WERI-Rb-1 (cell line): Measurements from ENCODE around the gene CCDC12.

Experiments
- DNase-seq: peaks from one replicate; pipeline ENCODE4 v3.0.0-alpha.2; 2020
- H3K27ac ChIP-seq: fragments of 250-450 bp; sonication (Bioruptor Pico); 2 replicates; pipeline ENCODE4 v1.5.1; 2020; ENCODE audit warnings: mild to moderate bottlenecking, moderate library complexity
- H3K27me3 ChIP-seq: fragments of 250-450 bp; sonication (Bioruptor Pico); 2 replicates; pipeline ENCODE4 v1.5.1; 2021; ENCODE audit warnings: mild to moderate bottlenecking, low read depth, moderate library complexity; ENCODE audit not compliant: insufficient read depth, severe bottlenecking
- H3K36me3 ChIP-seq: fragments of 250-450 bp; sonication (Bioruptor Pico); 2 replicates; pipeline ENCODE4 v1.5.1; 2020; ENCODE audit warnings: mild to moderate bottlenecking, moderate library complexity
- H3K4me3 ChIP-seq: 2 replicates; pipeline ENCODE4 v1.5.1; 2011; ENCODE audit warnings: low read depth, mild to moderate bottlenecking, control low read depth, low read length
- H3K9me3 ChIP-seq: fragments of 250-450 bp; sonication (Bioruptor Pico); 2 replicates; pipeline ENCODE4 v1.5.1; 2021; ENCODE audit warnings: mild to moderate bottlenecking, moderate library complexity; ENCODE audit not compliant: severe bottlenecking
- CTCF ChIP-seq: IDR thresholded peaks from 2 replicates; pipeline ENCODE4 v1.5.1; 2011; ENCODE audit warnings: low read depth, mild to moderate bottlenecking, control low read depth, inconsistent platforms, low read length

Gene CCDC12

GRCh38 chr3:46927718-46928073 lies 48.8 kb downstream of the CCDC12 start:
- TF ChIP-seq CTCF, result no peak
- Histone ChIP-seq H3K27ac (no peak overlapping the region), H3K36me3 (peaks cover 64% of the 10 kb centered on the region)

GRCh38 chr3:46926871-46927717 lies 49.5 kb downstream of the CCDC12 start:
- H3K9me3 ChIP-seq, result no peaks in the 10 kb centered on the region
- no peak for TF ChIP-seq CTCF
- H3K36me3 ChIP-seq, result peaks cover 70% of the 10 kb centered on the region
- no peak overlapping the region for H3K27ac ChIP-seq
- H3K4me3 ChIP-seq, result no peak overlapping the region
- DNase-seq, result no peak
- no peaks in the 10 kb centered on the region for H3K27me3 ChIP-seq

More at GRCh38 chr3:46927718-46928073, 48.8 kb downstream of the CCDC12 start:
- no peak for DNase-seq
- H3K4me3 ChIP-seq, result no peak overlapping the region
- no peaks in the 10 kb centered on the region for H3K27me3 ChIP-seq
- H3K9me3 ChIP-seq, result no peaks in the 10 kb centered on the region

GRCh38 chr3:46926447-46926846 lies 50.1 kb downstream of the CCDC12 start:
- Histone ChIP-seq H3K4me3 (no peak overlapping the region), H3K9me3 (no peaks in the 10 kb centered on the region), H3K36me3 (peaks cover 77% of the 10 kb centered on the region), H3K27ac (no peak overlapping the region), H3K27me3 (no peaks in the 10 kb centered on the region)
- DNase-seq, result no peak
- TF ChIP-seq CTCF, result no peak

- Histone ChIP-seq H3K36me3 (peaks cover 80% of the 10 kb centered on the region), H3K27me3 (no peaks in the 10 kb centered on the region), H3K9me3 (no peaks in the 10 kb centered on the region), H3K27ac (no peak overlapping the region), H3K4me3 (no peak overlapping the region)
- no peak for TF ChIP-seq CTCF
- no peak for DNase-seq
These were observed 50.5 kb downstream of the CCDC12 start for GRCh38 chr3:46926039-46926438.

- H3K27ac ChIP-seq, result no peak overlapping the region
- no peak overlapping the region for H3K4me3 ChIP-seq
These were observed 51.0 kb downstream of the CCDC12 start for GRCh38 chr3:46925585-46925934.

More at GRCh38 chr3:46925585-46925934, 51.0 kb downstream of the CCDC12 start:
- no peak for TF ChIP-seq CTCF
- peaks cover 83% of the 10 kb centered on the region for H3K36me3 ChIP-seq
- no peaks in the 10 kb centered on the region for H3K9me3 ChIP-seq
- no peak for DNase-seq
- no peaks in the 10 kb centered on the region for H3K27me3 ChIP-seq
